NCI-H345 treated with DMSO at 0.1 percent for 48 hours (cell line): ENCODE data around the gene CCDC51.
"Not testable (repeated sequence)": the region's sequence is repeated elsewhere in the genome, so short reads cannot be mapped to it uniquely, and the experiment has no call there.

Source experiments
- DNase-seq: peaks from one replicate; lab custom pipeline; 2025; ENCODE audit not compliant: unreplicated experiment; lab: John Stamatoyannopoulos, UW

The CCDC51 gene

GRCh38 chr3:48466386-48467109, 26.6 kb upstream of the CCDC51 start:
- DNase-seq: no peak

- no peak for DNase-seq
Observed at GRCh38 chr3:48465531-48466378, 25.8 kb upstream of the CCDC51 start.

- no peak for DNase-seq
Observed at GRCh38 chr3:48465237-48465530, 25.3 kb upstream of the CCDC51 start.

- DNase-seq: no peak
Observed at GRCh38 chr3:48464713-48465221, 24.8 kb upstream of the CCDC51 start.

- no peak for DNase-seq
Observed at GRCh38 chr3:48463703-48464102, 23.8 kb upstream of the CCDC51 start.

GRCh38 chr3:48461767-48462166, 21.8 kb upstream of the CCDC51 start:
- not testable (repeated sequence) for DNase-seq

- DNase-seq: no peak
Observed at GRCh38 chr3:48460517-48460902, 20.6 kb upstream of the CCDC51 start.

- no peak for DNase-seq
Observed at GRCh38 chr3:48459773-48460516, 20.0 kb upstream of the CCDC51 start.

- no peak for DNase-seq
Observed at GRCh38 chr3:48459331-48459730, 19.4 kb upstream of the CCDC51 start.

- DNase-seq: no peak
Observed at GRCh38 chr3:48456456-48456855, 16.5 kb upstream of the CCDC51 start.

GRCh38 chr3:48451270-48451669, 11.4 kb upstream of the CCDC51 start:
- DNase-seq: no peak

- peak; percentile 48 for DNase-seq
Observed at GRCh38 chr3:48446425-48447193, 6.7 kb upstream of the CCDC51 start, which contains the start of gene ATRIP. TSS of gene ATRIP (plus strand) at chr3:48446737. CDS start at chr3:48446846, 109 bp downstream.

- no peak for DNase-seq
Observed at GRCh38 chr3:48446043-48446424, 6.1 kb upstream of the CCDC51 start.

- DNase-seq: no peak
Observed at GRCh38 chr3:48445277-48445882, 5.5 kb upstream of the CCDC51 start.

- DNase-seq: no peak
Observed at GRCh38 chr3:48441940-48442339, 2.0 kb upstream of the CCDC51 start.

- no peak for DNase-seq
Observed at GRCh38 chr3:48440590-48440958, 655 bp upstream of the CCDC51 start.

- DNase-seq: no peak
Observed at GRCh38 chr3:48437812-48438211, 2.1 kb downstream of the CCDC51 start.

GRCh38 chr3:48436855-48437254, 3.1 kb downstream of the CCDC51 start:
- no peak for DNase-seq

GRCh38 chr3:48436477-48436787, 3.5 kb downstream of the CCDC51 start:
- no peak for DNase-seq

- peak; percentile 60 for DNase-seq
Observed at GRCh38 chr3:48435774-48436476, 4.0 kb downstream of the CCDC51 start.
